Activated T-cell treated with anti-CD3 and anti-CD28 coated beads, Interleukin-2, amount 50 U/mL, for 24 hours (primary cell): Measurements from ENCODE around the gene SYT9.

ENCODE experiments used
- DNase-seq: peaks from one replicate; pipeline ENCODE4 v3.0.0-alpha.2; 2020
- H3K27ac Mint-ChIP-seq: 2 replicates; pipeline ENCODE4 v1.8.0; 2020; ENCODE audit warnings: mild to moderate bottlenecking, mixed read lengths
- H3K27me3 Mint-ChIP-seq: 2 replicates; pipeline ENCODE4 v1.8.0; 2020; ENCODE audit warnings: mixed read lengths
- H3K36me3 Mint-ChIP-seq: 2 replicates; pipeline ENCODE4 v1.8.0; 2020; ENCODE audit warnings: low read depth, mixed read lengths
- H3K4me1 Mint-ChIP-seq: 2 replicates; pipeline ENCODE4 v1.8.0; 2020; ENCODE audit warnings: low read depth, mixed read lengths
- H3K4me3 Mint-ChIP-seq: 2 replicates; pipeline ENCODE4 v1.8.0; 2020; ENCODE audit warnings: mild to moderate bottlenecking, moderate library complexity, mixed read lengths
- H3K9me3 Mint-ChIP-seq: 2 replicates; pipeline ENCODE4 v1.8.0; 2020; ENCODE audit warnings: mixed read lengths

Gene SYT9, protein sequence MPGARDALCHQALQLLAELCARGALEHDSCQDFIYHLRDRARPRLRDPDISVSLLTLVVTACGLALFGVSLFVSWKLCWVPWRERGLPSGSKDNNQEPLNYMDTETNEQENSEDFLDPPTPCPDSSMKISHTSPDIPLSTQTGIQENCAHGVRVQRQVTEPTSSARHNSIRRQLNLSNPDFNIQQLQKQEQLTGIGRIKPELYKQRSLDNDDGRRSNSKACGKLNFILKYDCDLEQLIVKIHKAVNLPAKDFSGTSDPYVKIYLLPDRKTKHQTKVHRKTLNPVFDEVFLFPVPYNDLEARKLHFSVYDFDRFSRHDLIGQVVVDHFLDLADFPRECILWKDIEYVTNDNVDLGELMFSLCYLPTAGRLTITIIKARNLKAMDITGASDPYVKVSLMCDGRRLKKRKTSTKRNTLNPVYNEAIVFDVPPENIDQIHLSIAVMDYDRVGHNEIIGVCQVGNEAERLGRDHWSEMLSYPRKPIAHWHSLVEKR

DNA sequence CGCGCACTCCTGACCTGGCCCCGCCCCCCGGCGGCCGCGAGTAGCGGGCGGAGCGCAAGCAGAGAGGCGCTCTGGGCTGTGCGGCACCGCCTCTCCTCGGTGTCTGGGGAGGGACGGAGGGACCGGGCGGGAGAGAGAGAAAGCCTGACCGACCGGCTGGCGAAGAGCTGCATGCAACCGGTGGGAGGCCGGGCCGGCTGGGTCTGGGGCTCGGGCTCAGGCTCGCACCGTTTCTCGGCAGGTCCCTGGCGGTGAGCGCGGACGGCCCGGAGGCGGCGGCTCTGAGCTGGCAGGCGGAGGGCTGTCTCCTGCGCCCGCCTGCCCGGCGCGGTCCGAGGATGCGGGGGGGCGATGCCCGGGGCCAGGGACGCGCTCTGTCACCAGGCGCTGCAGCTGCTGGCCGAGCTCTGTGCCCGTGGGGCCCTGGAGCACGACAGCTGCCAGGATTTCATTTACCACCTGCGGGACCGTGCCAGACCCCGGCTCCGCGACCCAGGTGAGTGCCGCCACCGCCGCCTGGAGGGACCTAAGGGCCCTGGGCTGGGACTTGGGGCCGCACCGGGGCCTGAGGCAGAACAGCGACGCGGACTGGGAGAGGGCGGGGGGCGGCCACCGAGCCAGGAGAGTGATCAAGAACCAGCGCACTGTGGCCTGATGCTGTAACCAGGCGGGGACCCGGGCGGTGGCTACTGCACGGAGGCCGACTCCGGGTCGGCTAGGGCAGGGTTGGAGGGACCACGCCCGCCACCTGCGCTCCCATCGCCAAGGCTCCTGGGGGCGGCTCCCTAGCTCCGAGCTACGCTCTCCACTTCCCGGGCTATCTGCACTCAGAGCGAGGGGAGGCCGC is at the start of gene SYT9:
SYT9 (plus strand) TSS at position 69 of the 847 bp plus-strand sequence; CDS start at position 352, 283 bp downstream.
- H3K36me3 Mint-ChIP-seq = no peaks in the 10 kb centered on the region
- peaks cover 67% of the 10 kb centered on the region for H3K27me3 Mint-ChIP-seq
- peaks cover 2% of the 10 kb centered on the region for H3K4me1 Mint-ChIP-seq
- no peaks in the 10 kb centered on the region for H3K9me3 Mint-ChIP-seq
- DNase-seq = peak; percentile 44
- H3K4me3 Mint-ChIP-seq = peak within 1 kb of the TSS; percentile 52
- H3K27ac Mint-ChIP-seq = no peak within 1 kb of the TSS

DNA sequence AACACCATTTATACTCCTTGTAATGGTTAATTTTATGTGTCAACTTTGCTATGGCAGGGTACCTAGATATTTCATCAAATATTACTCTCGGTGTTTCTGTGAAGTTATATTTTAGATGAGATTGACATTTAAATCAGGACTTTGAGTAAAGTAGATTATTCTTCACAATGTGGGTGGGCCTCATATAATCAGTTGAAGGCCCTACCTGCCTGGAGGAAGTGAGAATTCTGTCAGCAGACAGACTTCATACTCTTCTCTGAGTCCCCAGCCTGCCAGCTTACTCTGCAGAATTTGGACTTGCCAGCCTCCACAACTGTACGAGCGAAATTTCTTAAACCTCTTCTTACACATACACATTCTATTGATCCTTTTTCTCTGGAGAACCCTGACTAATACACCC is 49.3 kb upstream of the SYT9 start:
- H3K27me3 Mint-ChIP-seq = peaks cover 15% of the 10 kb centered on the region
- no peaks in the 10 kb centered on the region for H3K36me3 Mint-ChIP-seq
- no peak for DNase-seq
- no peak overlapping the region for H3K4me3 Mint-ChIP-seq
- H3K4me1 Mint-ChIP-seq = no peaks in the 10 kb centered on the region
- no peak overlapping the region for H3K27ac Mint-ChIP-seq
- H3K9me3 Mint-ChIP-seq = no peaks in the 10 kb centered on the region

DNA sequence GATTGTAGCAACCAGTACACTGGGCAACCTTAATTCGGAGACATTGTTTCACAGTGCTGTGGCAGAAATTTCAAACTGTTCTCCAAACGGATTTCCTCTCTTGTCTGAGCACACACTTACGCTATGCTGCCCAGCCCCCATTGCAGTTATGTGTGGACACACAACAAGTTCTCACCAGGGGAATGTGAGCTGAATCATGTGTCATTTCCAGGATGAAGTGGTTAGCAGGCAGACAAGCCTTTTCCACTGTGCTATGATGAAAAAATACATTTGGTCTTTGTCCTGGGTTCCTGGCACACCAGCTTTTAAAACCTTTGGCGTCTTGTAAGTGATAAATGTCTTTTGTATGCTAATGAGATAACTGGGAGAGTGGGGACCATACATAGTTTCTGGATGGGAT is 46.9 kb upstream of the SYT9 start:
- H3K4me3 Mint-ChIP-seq = no peak overlapping the region
- no peak overlapping the region for H3K27ac Mint-ChIP-seq
- H3K9me3 Mint-ChIP-seq = no peaks in the 10 kb centered on the region
- peaks cover 15% of the 10 kb centered on the region for H3K27me3 Mint-ChIP-seq
- no peaks in the 10 kb centered on the region for H3K36me3 Mint-ChIP-seq
- H3K4me1 Mint-ChIP-seq = no peaks in the 10 kb centered on the region
- no peak for DNase-seq

DNA sequence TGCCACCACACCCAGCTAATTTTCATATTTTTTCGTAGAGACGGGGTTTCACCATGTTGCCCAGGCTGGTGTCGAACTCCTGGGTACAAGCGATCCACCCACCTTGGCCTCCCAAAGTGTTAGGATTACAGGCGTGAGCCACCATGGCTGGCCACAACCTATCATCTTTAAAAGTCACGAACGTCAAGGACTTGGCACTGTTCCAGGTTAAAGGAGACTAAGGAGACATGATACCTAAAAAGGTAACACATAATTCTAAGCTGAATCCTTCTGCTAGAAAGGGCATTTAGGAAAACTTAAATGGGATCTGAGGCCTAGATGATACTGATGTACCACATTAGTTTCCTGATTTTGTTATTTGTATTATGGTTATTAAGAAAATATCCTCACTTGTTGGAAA is 43.3 kb upstream of the SYT9 start:
- H3K4me1 Mint-ChIP-seq = no peaks in the 10 kb centered on the region
- no peak overlapping the region for H3K4me3 Mint-ChIP-seq
- no peaks in the 10 kb centered on the region for H3K9me3 Mint-ChIP-seq
- H3K27ac Mint-ChIP-seq = no peak overlapping the region
- H3K27me3 Mint-ChIP-seq = peaks cover 15% of the 10 kb centered on the region
- H3K36me3 Mint-ChIP-seq = no peaks in the 10 kb centered on the region
- no peak for DNase-seq

DNA sequence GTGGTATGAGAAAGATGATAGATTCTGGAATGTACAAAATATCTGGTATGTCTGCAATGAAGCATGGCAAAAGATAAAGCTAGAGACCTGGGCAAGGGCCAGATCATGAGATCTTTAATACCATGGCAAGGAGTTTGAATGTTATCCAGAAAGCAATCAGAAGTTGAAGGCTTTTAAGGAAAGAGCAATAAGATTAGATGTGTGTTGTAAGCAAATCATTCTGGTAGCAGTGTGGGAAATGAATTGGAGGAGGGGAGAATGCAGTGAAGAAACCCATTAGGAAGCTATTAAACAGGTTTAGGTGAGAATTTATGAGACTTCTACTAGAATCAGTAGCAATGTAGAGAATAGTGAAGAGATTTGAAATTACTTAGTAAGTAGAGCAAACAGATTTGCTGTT is 32.2 kb upstream of the SYT9 start:
- H3K36me3 Mint-ChIP-seq = no peaks in the 10 kb centered on the region
- H3K9me3 Mint-ChIP-seq = no peaks in the 10 kb centered on the region
- H3K27ac Mint-ChIP-seq = no peak overlapping the region
- H3K4me1 Mint-ChIP-seq = no peaks in the 10 kb centered on the region
- H3K4me3 Mint-ChIP-seq = no peak overlapping the region
- peaks cover 15% of the 10 kb centered on the region for H3K27me3 Mint-ChIP-seq
- DNase-seq = no peak

DNA sequence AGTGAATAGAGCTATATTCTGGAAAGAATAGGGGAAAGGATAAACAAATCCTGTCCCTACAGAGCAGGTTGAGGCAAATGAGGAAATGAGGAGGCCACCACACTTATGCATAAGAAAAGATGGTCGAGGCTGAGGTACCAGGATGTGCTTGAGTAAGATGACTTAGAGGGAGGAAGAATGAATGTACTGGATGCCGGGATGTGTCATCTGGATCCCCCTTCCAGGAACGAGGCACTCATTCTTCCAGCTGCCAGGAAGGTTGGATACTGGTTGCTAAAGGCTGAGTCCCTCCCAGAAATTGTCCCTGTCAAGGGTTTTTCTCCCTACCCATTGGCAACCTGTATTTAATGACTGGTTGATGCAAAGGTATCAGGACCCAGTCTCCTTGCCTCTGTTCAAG is 31.1 kb upstream of the SYT9 start:
- Mint-ChIP-seq H3K36me3 (no peaks in the 10 kb centered on the region), H3K27ac (no peak overlapping the region)

DNA sequence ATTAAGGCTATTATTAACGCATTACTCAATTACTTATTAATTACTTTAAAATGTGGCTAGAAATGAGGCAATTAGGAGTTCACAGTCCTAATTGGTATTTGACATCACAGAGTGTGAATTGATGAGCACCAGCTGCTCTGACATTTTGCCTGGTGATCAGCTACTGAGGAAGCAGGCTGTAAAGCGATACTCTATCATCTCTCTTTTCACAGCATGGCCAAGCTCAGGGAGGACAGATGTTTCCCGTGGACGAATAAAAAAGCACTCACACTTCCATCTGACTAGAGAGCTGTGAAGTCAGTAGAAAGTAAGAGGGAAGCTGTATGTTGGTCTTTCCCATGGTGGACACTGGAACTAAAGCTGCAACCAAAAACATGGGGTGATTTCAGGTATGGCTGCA is 29.1 kb upstream of the SYT9 start:
- no peak for DNase-seq
- no peak overlapping the region for H3K4me3 Mint-ChIP-seq
- H3K27ac Mint-ChIP-seq = no peak overlapping the region
- H3K9me3 Mint-ChIP-seq = no peaks in the 10 kb centered on the region
- no peaks in the 10 kb centered on the region for H3K4me1 Mint-ChIP-seq
- peaks cover 15% of the 10 kb centered on the region for H3K27me3 Mint-ChIP-seq
- H3K36me3 Mint-ChIP-seq = no peaks in the 10 kb centered on the region

More for the DNA sequence above, 31.1 kb upstream of the SYT9 start:
- no peaks in the 10 kb centered on the region for H3K9me3 Mint-ChIP-seq
- H3K27me3 Mint-ChIP-seq = peaks cover 15% of the 10 kb centered on the region
- H3K4me1 Mint-ChIP-seq = no peaks in the 10 kb centered on the region
- DNase-seq = no peak
- H3K4me3 Mint-ChIP-seq = no peak overlapping the region

DNA sequence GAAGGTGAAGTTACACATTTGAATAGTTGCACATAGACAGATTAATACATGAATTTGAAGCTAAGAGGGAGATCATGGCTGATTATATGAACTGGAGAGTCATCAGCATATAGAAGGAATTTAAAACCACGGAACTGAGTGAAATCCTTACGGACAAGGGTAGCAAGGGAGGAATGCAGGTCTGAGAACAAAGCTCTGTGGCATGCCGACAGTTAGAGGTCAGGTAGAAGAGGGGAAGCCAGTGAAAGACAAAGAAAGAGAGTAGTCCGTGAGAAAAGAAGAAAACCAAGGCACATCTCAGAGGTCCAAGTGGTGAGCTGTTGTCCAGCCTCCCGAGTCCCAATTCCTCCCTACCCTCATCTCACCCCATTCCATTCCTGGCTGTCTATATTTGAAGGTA is 11.8 kb upstream of the SYT9 start:
- Mint-ChIP-seq H3K4me3 (no peak overlapping the region), H3K27ac (no peak overlapping the region), H3K36me3 (no peaks in the 10 kb centered on the region), H3K4me1 (no peaks in the 10 kb centered on the region), H3K27me3 (peaks cover 31% of the 10 kb centered on the region), H3K9me3 (no peaks in the 10 kb centered on the region)
- DNase-seq = no peak

DNA sequence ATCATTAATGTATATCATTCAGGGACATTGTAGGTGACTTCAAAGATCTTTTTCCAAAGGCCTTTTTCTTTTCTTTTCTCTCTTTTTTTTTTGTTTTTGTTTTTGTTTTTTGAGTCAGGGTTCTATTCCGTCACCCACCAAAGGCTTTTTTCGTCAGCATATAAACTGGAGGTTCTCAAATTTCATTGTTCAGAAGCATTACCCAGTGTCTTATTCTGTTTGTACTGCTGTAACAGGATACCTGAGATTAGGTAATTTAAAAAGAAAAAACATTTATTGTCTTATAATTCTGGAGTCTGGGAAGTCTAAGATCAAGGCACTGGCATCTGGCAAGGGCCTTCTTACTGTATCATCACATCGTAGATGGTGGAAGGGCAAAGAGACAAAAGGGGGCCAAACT is 6.4 kb upstream of the SYT9 start:
- Mint-ChIP-seq H3K9me3 (no peaks in the 10 kb centered on the region), H3K27ac (no peak overlapping the region), H3K36me3 (no peaks in the 10 kb centered on the region), H3K27me3 (peaks cover 24% of the 10 kb centered on the region), H3K4me1 (no peaks in the 10 kb centered on the region), H3K4me3 (no peak overlapping the region)
- no peak for DNase-seq

DNA sequence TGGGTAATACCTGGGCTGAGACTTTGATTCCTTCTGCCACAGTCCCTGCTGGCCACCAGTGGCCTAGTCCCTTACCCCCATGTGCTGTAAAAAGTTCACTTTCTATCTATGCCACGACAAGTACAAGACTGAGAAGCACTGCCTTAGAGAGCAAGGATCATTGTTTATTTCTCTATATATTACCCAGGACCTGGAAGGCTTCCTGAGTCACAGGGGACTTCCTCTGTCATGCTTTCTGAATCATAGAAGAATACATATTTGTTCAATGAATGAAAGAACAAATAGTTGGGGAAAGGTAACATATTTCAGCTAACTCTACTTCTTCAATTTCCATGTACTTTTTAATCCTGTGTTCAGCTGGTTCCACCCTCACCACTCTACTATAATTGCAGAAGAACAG is 5.5 kb upstream of the SYT9 start:
- no peak for DNase-seq
- Mint-ChIP-seq H3K27me3 (peaks cover 30% of the 10 kb centered on the region), H3K27ac (no peak overlapping the region), H3K9me3 (no peaks in the 10 kb centered on the region), H3K4me3 (no peak overlapping the region), H3K4me1 (no peaks in the 10 kb centered on the region), H3K36me3 (no peaks in the 10 kb centered on the region)

DNA sequence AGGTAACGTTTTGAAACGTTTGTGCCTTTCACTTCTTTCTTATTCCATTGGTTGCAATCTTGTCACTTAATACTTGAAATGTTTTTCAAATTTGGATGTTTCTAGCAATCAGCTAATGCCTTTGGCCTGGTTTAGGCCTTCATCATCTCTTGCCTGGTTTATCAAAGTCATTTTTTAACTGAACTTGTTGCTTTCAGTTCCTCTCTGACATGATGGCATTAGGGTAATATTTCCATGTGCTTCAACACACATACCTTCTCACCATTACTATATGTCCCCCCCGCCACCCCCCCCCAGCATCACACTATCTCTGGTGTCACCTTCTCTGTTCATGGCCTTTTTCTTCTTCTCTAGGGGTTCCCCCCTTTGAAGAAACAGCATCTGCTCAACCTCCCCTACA is 1.5 kb upstream of the SYT9 start:
- no peak for DNase-seq
- Mint-ChIP-seq H3K9me3 (no peaks in the 10 kb centered on the region), H3K27me3 (peaks cover 53% of the 10 kb centered on the region), H3K27ac (no peak overlapping the region), H3K4me1 (peaks cover 2% of the 10 kb centered on the region), H3K4me3 (no peak overlapping the region), H3K36me3 (no peaks in the 10 kb centered on the region)

DNA sequence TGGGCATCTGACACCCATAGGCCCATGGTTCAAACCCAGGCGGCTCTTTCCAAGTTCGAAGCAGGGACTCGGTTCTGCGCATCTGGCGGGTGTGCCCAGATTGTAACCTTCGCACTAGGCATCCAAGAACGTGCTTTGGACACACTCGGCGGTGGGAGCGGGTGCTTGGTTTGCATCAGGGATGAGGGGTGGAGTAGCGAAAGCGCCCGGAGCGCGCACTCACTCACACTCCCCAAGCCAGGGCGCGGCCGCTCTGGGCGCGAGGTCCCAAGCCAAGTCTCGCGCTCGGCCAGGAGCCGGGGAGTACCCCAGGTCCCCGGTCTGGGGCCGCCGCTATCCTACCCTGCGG is 243 bp upstream of the SYT9 start:
- peaks cover 63% of the 10 kb centered on the region for H3K27me3 Mint-ChIP-seq
- H3K4me1 Mint-ChIP-seq = peaks cover 2% of the 10 kb centered on the region
- DNase-seq = no peak
- H3K36me3 Mint-ChIP-seq = no peaks in the 10 kb centered on the region
- no peaks in the 10 kb centered on the region for H3K9me3 Mint-ChIP-seq
- H3K27ac Mint-ChIP-seq = no peak overlapping the region
- no peak overlapping the region for H3K4me3 Mint-ChIP-seq

DNA sequence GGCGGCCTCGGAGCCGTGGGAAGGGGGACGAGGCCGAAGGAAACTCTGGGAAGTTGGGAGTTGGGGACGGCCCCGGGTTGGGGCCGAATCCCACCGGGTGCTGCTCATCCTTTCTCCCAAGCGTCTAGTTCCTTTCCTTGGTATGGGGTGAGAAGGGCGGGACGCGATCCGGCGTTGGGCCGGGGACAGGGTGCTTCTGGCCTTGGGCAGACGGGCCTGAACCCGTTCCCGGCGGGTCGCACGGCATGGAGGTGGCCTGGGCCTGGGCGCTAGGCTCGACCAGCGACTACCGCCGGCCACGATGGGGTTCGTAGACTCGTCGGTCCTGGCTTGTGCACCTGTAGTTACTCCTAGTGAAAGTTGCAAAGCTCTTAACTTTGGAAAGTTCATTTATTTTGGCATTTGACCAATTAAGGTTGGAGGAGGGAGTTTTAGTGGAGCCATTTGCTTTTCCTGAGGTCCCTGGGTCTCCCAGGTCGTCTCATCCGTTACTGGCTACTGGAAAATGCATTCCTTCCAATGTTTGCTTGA is 1.0 kb downstream of the SYT9 start:
- Mint-ChIP-seq H3K36me3 (no peaks in the 10 kb centered on the region), H3K4me3 (peak overlapping the region; percentile 52), H3K9me3 (no peaks in the 10 kb centered on the region)

DNA sequence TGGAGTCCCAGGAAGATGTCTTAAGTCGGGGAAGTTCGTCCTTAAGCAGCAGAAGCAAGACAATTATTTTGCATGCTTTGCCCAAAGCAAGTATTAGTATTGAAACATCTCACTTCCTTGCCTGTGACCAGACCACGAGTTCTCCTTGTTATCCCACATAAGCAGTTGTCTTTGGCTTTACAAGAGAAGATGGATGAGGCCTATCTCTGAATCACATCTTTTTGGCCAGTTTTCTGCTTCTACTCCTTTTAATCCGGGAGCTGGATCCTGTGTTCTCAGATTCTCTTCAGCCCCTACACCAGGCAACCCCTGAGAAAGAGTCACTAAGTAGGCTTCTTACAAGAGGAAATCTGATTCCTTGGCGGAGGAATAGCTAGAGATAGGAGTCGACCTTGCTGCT is 2.1 kb downstream of the SYT9 start:
- Mint-ChIP-seq H3K4me1 (peaks cover 2% of the 10 kb centered on the region), H3K36me3 (no peaks in the 10 kb centered on the region), H3K4me3 (no peak overlapping the region), H3K27ac (no peak overlapping the region), H3K9me3 (no peaks in the 10 kb centered on the region), H3K27me3 (peaks cover 70% of the 10 kb centered on the region)
- DNase-seq = no peak

More for the DNA sequence above, 1.0 kb downstream of the SYT9 start:
- DNase-seq = no peak
- Mint-ChIP-seq H3K4me1 (peaks cover 2% of the 10 kb centered on the region), H3K27ac (no peak overlapping the region), H3K27me3 (peaks cover 68% of the 10 kb centered on the region)
